Esophagus muscularis mucosa (tissue), 4 donors: ENCODE results near the gene MYOZ1. TPM values are rescaled to one million over a fixed set of nuclear protein-coding genes. Genes with fewer than 3 reads are reported as not detected.
"Not testable (repeated sequence)": the region's sequence is repeated elsewhere in the genome, so short reads cannot be mapped to it uniquely, and the experiment has no call there.

Experiments
- DNase-seq: peaks from one replicate; pipeline ENCODE4 v3.0.0-alpha.2; 2017; ENCODE audit errors: extremely low spot score
- H3K27ac ChIP-seq, 4 donors: fragments of 200-600 bp; sonication (generic); replicated peaks in 1 of 4; 1 replicate in 3 of 4; 2 replicates in 1 of 4; pipeline ENCODE4 v1.5.1; 2016 to 2019; ENCODE audit warnings: mild to moderate bottlenecking in 1 of 4
- H3K27me3 ChIP-seq, 4 donors: fragments of 200-600 bp; sonication (generic); one replicate each; pipeline versions ENCODE4 v1.5.1 to v1.6.0; 2016 to 2019
- H3K36me3 ChIP-seq, 4 donors: fragments of 200-600 bp; sonication (generic); one replicate each; pipeline ENCODE4 v1.5.1; 2016 to 2019
- H3K4me1 ChIP-seq, 4 donors: fragments of 200-600 bp; sonication (generic); one replicate each; pipeline ENCODE4 v1.5.1; 2016 to 2019
- H3K4me3 ChIP-seq, 4 donors: fragments of 200-600 bp; sonication (generic); 1 replicate in 2 of 4; 2 replicates in 2 of 4; pipeline ENCODE4 v1.5.1; 2016 to 2019; ENCODE audit warnings: mild to moderate bottlenecking in 4 of 4, moderate library complexity in 1 of 4
- H3K9me3 ChIP-seq, 4 donors: fragments of 200-600 bp; sonication (generic); 1 replicate in 3 of 4; 2 replicates in 1 of 4; pipeline ENCODE4 v1.5.1; 2016 to 2019
- CTCF ChIP-seq, 3 experiments: fragments of 200-600 bp in 2 of 3; fragments of 450-650 bp in 1 of 3; sonication (generic) in 2 of 3; IDR thresholded peaks; one replicate each; pipeline ENCODE4 v1.5.1; 2017 to 2019; ENCODE audit warnings: antibody characterized with exemption in 3 of 3, mild to moderate bottlenecking in 2 of 3, moderate library complexity in 1 of 3
- EP300 ChIP-seq: sonication (generic); formaldehyde crosslinking; IDR thresholded peaks from one replicate; pipeline ENCODE4 v1.6.1; 2017; ENCODE audit warnings: antibody characterized with exemption
- POLR2A ChIP-seq: fragments of 450-650 bp; IDR thresholded peaks from one replicate; pipeline ENCODE4 v1.6.1; 2017; ENCODE audit warnings: antibody characterized with exemption, moderate library complexity, mild to moderate bottlenecking, low read depth
- POLR2AphosphoS5 ChIP-seq, 2 donors: sonication (generic); formaldehyde crosslinking; IDR thresholded peaks; one replicate each; pipeline ENCODE4 v1.6.1; 2017; ENCODE audit warnings: antibody characterized with exemption in 2 of 2
- WGBS: methylation state at CpG from one replicate; pipeline ENCODE4 v1.1.5; 2018; 5-methylcytosine and 5-hydroxymethylcytosine counted together
- intact Hi-C: fragments of 100-400 bp; cut with DNase I; formaldehyde crosslinking; loops from one replicate; pipeline ENCODE4 v1.15.1; 2023
- total RNA-seq, 4 donors: library from RNA; depleted of rRNA; stranded (reverse); fragments of >200 nt; gene quantifications; one replicate each; pipeline versions ENCODE4 v1.1.0 to v1.2.1, GENCODE V29; 2016

Gene MYOZ1
- total RNA-seq, 4 donors from 2014 or later = 0.17 to 0.29 TPM; not detected in 2

GRCh38 chr10:73625884-73626752 is 15.2 kb downstream of the MYOZ1 start:
- peak overlapping the region; percentile 69 to 95 (median 82) for H3K4me3 ChIP-seq
- TF ChIP-seq POLR2AphosphoS5 (IDR thresholded peaks at IDR 0.05) (peak; percentile 82 to 88), CTCF (IDR thresholded peaks at IDR 0.05) (peak in 1 of 3 experiments; percentile 12), EP300 (no peak)
- H3K36me3 ChIP-seq = no peaks in the 10 kb centered on the region
- H3K27ac ChIP-seq = peak overlapping the region; percentile 81 to 89 (median 82)
- WGBS = 3% methylated on average over 36 of the region's 42 CpGs
- H3K9me3 ChIP-seq = no peaks in the 10 kb centered on the region
- peak; percentile 95 for DNase-seq
- intact Hi-C loops = loop anchor here (5.0 kb wide), 2 partner anchors 39 to 99 kb away; no protein-coding TSS in a partner anchor
- peaks cover 11 to 17% (median 16%) of the 10 kb centered on the region in 4 donors for H3K4me1 ChIP-seq
- H3K27me3 ChIP-seq = no peaks in the 10 kb centered on the region

GRCh38 chr10:73625004-73625883 is 16.0 kb downstream of the MYOZ1 start:
- TF ChIP-seq CTCF (IDR thresholded peaks at IDR 0.05) (no peak), EP300 (no peak), POLR2AphosphoS5 (IDR thresholded peaks at IDR 0.05) (no peak), POLR2A (no peak)
- no peaks in the 10 kb centered on the region for H3K9me3 ChIP-seq
- H3K27ac ChIP-seq = peak overlapping the region; percentile 81 to 89 (median 82)
- H3K27me3 ChIP-seq = no peaks in the 10 kb centered on the region
- peaks cover 11 to 17% (median 16%) of the 10 kb centered on the region in 4 donors for H3K4me1 ChIP-seq
- no peaks in the 10 kb centered on the region for H3K36me3 ChIP-seq
- intact Hi-C loops = loop anchor here (5.0 kb wide), 2 partner anchors 38 to 98 kb away; no protein-coding TSS in a partner anchor
- H3K4me3 ChIP-seq = peak overlapping the region; percentile 69 to 95 (median 82)
- no peak for DNase-seq
- under 1% methylated on average over 34 of the region's 46 CpGs for WGBS

GRCh38 chr10:73623056-73623455 is 18.2 kb downstream of the MYOZ1 start:
- Histone ChIP-seq H3K36me3 (no peaks in the 10 kb centered on the region), H3K27me3 (no peaks in the 10 kb centered on the region), H3K27ac (no peak overlapping the region), H3K4me3 (no peak overlapping the region), H3K9me3 (no peaks in the 10 kb centered on the region), H3K4me1 (peaks cover 11 to 17% (median 16%) of the 10 kb centered on the region in 4 donors)
- intact Hi-C loops = no loop called here
- no peak for DNase-seq
- TF ChIP-seq EP300 (no peak), POLR2AphosphoS5 (IDR thresholded peaks at IDR 0.05) (no peak), CTCF (IDR thresholded peaks at IDR 0.05) (no peak), POLR2A (no peak)
- WGBS = 97% methylated on average over 4 of the region's 4 CpGs

- H3K4me3 ChIP-seq, H3K4me1 ChIP-seq, H3K9me3 ChIP-seq, H3K36me3 ChIP-seq, H3K27ac ChIP-seq, DNase-seq, H3K27me3 ChIP-seq, intact Hi-C loops: not testable (repeated sequence)
- WGBS = 93% methylated on average over 12 of the region's 12 CpGs
These were observed 20.3 kb downstream of the MYOZ1 start for GRCh38 chr10:73620974-73621373.

- H3K27me3 ChIP-seq, H3K36me3 ChIP-seq, DNase-seq, intact Hi-C loops, H3K27ac ChIP-seq, H3K4me3 ChIP-seq, H3K9me3 ChIP-seq, H3K4me1 ChIP-seq: not testable (repeated sequence)
- 93% methylated on average over 8 of the region's 8 CpGs for WGBS
These were observed 24.1 kb downstream of the MYOZ1 start for GRCh38 chr10:73617143-73617542.
